Karpas-422 (cell line): ENCODE results near the gene FAM227B. TPM values are rescaled to one million over a fixed set of nuclear protein-coding genes. Genes with fewer than 3 reads are reported as not detected.

Experiments used
- DNase-seq: peaks from one replicate; pipeline ENCODE4 v3.0.0-alpha.2; 2015
- H2AFZ ChIP-seq: fragments of 200-600 bp; sonication (generic); 2 replicates; pipeline ENCODE4 v1.6.1; 2014; ENCODE audit warnings: antibody characterized with exemption, low read length, mixed read lengths
- H3K27ac ChIP-seq: fragments of 200-600 bp; sonication (generic); 2 replicates; pipeline ENCODE4 v1.5.1; 2014; ENCODE audit warnings: mild to moderate bottlenecking, low read length, moderate library complexity
- H3K27me3 ChIP-seq: fragments of 200-600 bp; sonication (generic); 2 replicates; pipeline ENCODE4 v1.6.1; 2014; ENCODE audit warnings: low read length, mixed read lengths
- H3K36me3 ChIP-seq: fragments of 200-600 bp; sonication (generic); 2 replicates; pipeline ENCODE4 v1.6.1; 2014; ENCODE audit warnings: low read length, mixed read lengths; ENCODE audit not compliant: insufficient read depth
- H3K4me1 ChIP-seq: fragments of 200-600 bp; sonication (generic); 2 replicates; pipeline ENCODE4 v1.6.1; 2014; ENCODE audit warnings: mild to moderate bottlenecking, low read length, mixed read lengths
- H3K4me2 ChIP-seq: fragments of 200-600 bp; sonication (generic); 2 replicates; pipeline ENCODE4 v1.6.1; 2014; ENCODE audit warnings: low read length, low read depth, mild to moderate bottlenecking; ENCODE audit not compliant: poor library complexity, severe bottlenecking
- H3K4me3 ChIP-seq: fragments of 200-600 bp; sonication (generic); 2 replicates; pipeline ENCODE4 v1.5.1; 2014; ENCODE audit warnings: mild to moderate bottlenecking, antibody characterized with exemption, low read length, mixed read lengths
- H3K79me2 ChIP-seq: fragments of 200-600 bp; sonication (generic); 2 replicates; pipeline ENCODE4 v1.6.1; 2014; ENCODE audit warnings: mild to moderate bottlenecking, low read length, mixed read lengths
- H3K9ac ChIP-seq: fragments of 200-600 bp; sonication (generic); 2 replicates; pipeline ENCODE4 v1.6.0; 2014; ENCODE audit warnings: low read length
- H3K9me2 ChIP-seq: fragments of 200-600 bp; sonication (generic), shearing (Covaris generic); replicated peaks from 2 replicates; pipeline ENCODE4 v1.6.0; 2014; ENCODE audit warnings: mild to moderate bottlenecking, low read length, moderate library complexity; ENCODE audit not compliant: insufficient read depth
- H3K9me3 ChIP-seq: fragments of 300-700, 200-600 bp; sonication (generic); 2 replicates; pipeline ENCODE4 v1.6.1; 2014; ENCODE audit warnings: low read length, mixed read lengths
- H4K20me1 ChIP-seq: fragments of 200-600 bp; sonication (generic); 2 replicates; pipeline ENCODE4 v1.6.1; 2014; ENCODE audit warnings: mild to moderate bottlenecking, antibody characterized with exemption, low read length, low read depth; ENCODE audit not compliant: insufficient read depth
- total RNA-seq: library from RNA; depleted of rRNA; stranded (reverse); fragments of >200 nt; shearing (Covaris generic); gene quantifications from 2 replicates; pipeline ENCODE4 v1.2.3, GENCODE V29; 2014; ENCODE audit warnings: low replicate concordance

FAM227B gene
- total RNA-seq, 1 experiment from 2014 or later: 4.4 TPM

DNA sequence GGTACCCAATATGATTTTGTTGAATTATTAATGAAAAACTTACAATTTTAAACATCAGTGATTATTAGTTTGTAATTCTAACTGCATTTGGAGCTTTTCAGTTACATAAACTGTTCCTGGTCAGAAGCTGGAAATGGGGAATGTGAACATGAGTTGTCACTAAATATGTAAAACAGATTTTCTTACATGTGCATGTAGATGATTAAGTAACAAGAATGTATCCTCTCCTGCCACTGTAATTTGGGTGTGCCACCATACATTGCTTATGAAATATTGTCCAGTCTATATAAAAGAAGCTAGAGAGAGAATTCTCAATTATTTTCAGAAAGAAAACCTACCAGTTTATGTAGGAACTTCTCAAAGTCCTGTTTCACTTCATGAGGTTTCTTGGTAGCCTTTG lies 289.2 kb downstream of the FAM227B start:
- Histone ChIP-seq H3K9me2 (no peaks in the 10 kb centered on the region), H3K79me2 (no peaks in the 10 kb centered on the region), H4K20me1 (no peaks in the 10 kb centered on the region), H3K9me3 (no peaks in the 10 kb centered on the region), H3K27me3 (no peaks in the 10 kb centered on the region), H3K4me3 (no peak overlapping the region), H3K9ac (no peak overlapping the region), H3K36me3 (no peaks in the 10 kb centered on the region), H3K4me2 (no peak overlapping the region), H2AFZ (no peak overlapping the region), H3K4me1 (no peaks in the 10 kb centered on the region), H3K27ac (no peak overlapping the region)
- no peak for DNase-seq

DNA sequence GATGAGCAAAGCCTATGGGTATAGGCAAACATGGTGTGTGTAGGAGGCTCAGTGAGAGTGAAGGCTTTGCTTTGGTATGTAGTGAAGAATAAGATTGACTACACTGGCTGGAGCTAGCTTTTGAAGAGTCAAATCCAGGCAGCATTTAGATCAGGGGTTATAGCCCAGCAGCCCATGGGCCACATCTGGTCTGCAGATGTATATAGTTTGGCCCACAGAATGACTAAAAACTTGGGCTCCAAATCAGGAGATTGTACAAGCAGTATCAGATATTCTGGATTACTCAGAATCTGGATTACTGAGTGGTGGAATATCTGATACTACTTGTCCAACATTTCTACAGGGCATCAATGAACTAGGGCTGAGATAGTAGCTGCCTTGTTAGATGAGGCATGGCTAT lies 290.5 kb downstream of the FAM227B start:
- H2AFZ ChIP-seq: no peak overlapping the region
- no peak overlapping the region for H3K27ac ChIP-seq
- no peak for DNase-seq
- no peaks in the 10 kb centered on the region for H3K79me2 ChIP-seq
- no peaks in the 10 kb centered on the region for H3K9me2 ChIP-seq
- H3K9ac ChIP-seq: no peak overlapping the region
- H3K27me3 ChIP-seq: no peaks in the 10 kb centered on the region
- no peak overlapping the region for H3K4me2 ChIP-seq
- H3K4me1 ChIP-seq: no peaks in the 10 kb centered on the region
- H3K4me3 ChIP-seq: no peak overlapping the region
- H3K36me3 ChIP-seq: no peaks in the 10 kb centered on the region
- no peaks in the 10 kb centered on the region for H4K20me1 ChIP-seq
- no peaks in the 10 kb centered on the region for H3K9me3 ChIP-seq

GRCh38 chr15:49328941-49329340 lies 291.7 kb downstream of the FAM227B start:
- H4K20me1 ChIP-seq: no peaks in the 10 kb centered on the region
- H2AFZ ChIP-seq: no peak overlapping the region
- H3K9me2 ChIP-seq: no peaks in the 10 kb centered on the region
- no peaks in the 10 kb centered on the region for H3K4me1 ChIP-seq
- no peaks in the 10 kb centered on the region for H3K79me2 ChIP-seq
- no peak overlapping the region for H3K4me2 ChIP-seq
- H3K9me3 ChIP-seq: no peaks in the 10 kb centered on the region
- H3K27ac ChIP-seq: no peak overlapping the region
- H3K9ac ChIP-seq: no peak overlapping the region
- no peak overlapping the region for H3K4me3 ChIP-seq
- no peak for DNase-seq
- no peaks in the 10 kb centered on the region for H3K27me3 ChIP-seq
- H3K36me3 ChIP-seq: no peaks in the 10 kb centered on the region

DNA sequence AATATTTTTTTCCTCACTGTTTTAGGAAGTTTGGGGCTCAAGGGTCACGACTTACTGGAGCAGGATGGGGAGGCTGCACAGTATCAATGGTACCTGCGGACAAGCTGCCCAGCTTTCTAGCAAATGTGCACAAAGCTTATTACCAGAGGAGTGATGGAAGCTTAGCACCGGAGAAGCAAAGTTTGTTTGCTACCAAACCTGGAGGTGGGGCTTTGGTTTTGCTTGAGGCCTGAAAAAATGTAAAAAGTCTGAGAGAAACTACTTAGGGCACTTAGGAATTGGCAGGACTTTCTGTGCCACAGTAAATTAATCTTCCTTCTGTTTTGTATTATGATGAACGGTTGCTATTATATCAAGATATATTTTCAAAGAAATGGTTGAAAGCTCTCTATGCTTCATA lies 292.7 kb downstream of the FAM227B start:
- Histone ChIP-seq H3K4me3 (no peak overlapping the region), H3K9ac (no peak overlapping the region), H3K79me2 (no peaks in the 10 kb centered on the region), H4K20me1 (no peaks in the 10 kb centered on the region), H3K9me3 (no peaks in the 10 kb centered on the region), H3K9me2 (no peaks in the 10 kb centered on the region), H3K27me3 (no peaks in the 10 kb centered on the region), H3K27ac (no peak overlapping the region), H3K4me1 (no peaks in the 10 kb centered on the region), H3K4me2 (no peak overlapping the region), H3K36me3 (no peaks in the 10 kb centered on the region), H2AFZ (no peak overlapping the region)
- no peak for DNase-seq

GRCh38 chr15:49323207-49323606 lies 297.4 kb downstream of the FAM227B start:
- Histone ChIP-seq H3K9ac (no peak overlapping the region), H3K9me3 (no peaks in the 10 kb centered on the region), H4K20me1 (no peaks in the 10 kb centered on the region), H3K9me2 (no peaks in the 10 kb centered on the region), H3K27ac (no peak overlapping the region), H3K79me2 (no peaks in the 10 kb centered on the region), H3K4me1 (no peaks in the 10 kb centered on the region), H3K4me2 (no peak overlapping the region), H3K27me3 (no peaks in the 10 kb centered on the region), H3K36me3 (no peaks in the 10 kb centered on the region), H2AFZ (no peak overlapping the region), H3K4me3 (no peak overlapping the region)
- DNase-seq: no peak

GRCh38 chr15:49320351-49320750 lies 300.3 kb downstream of the FAM227B start:
- Histone ChIP-seq H3K27ac (no peak overlapping the region), H3K9me3 (no peaks in the 10 kb centered on the region), H2AFZ (no peak overlapping the region), H3K79me2 (no peaks in the 10 kb centered on the region), H4K20me1 (no peaks in the 10 kb centered on the region), H3K36me3 (no peaks in the 10 kb centered on the region), H3K4me2 (no peak overlapping the region), H3K9ac (no peak overlapping the region), H3K9me2 (no peaks in the 10 kb centered on the region), H3K27me3 (no peaks in the 10 kb centered on the region), H3K4me3 (no peak overlapping the region), H3K4me1 (no peaks in the 10 kb centered on the region)
- no peak for DNase-seq

DNA sequence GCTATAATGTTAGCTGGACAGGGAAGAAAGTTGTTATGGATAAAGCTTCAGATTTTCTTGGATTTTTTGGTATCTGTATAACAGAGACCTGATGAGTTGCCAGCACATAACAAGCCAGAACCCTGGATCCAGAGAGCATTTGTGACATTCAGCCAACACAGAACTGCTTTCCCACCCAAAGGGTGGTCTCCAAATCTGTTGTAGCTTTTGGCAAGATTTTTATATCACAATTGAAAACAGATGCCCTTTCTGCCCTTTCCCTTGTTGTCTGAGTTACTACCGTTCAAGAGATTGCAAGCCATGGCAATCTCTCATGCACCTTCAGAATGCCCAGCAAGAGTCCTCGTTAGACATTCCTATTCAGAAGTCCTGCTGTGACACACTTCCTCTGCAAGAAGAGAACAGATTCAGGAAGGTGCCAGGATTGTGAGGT lies 305.2 kb downstream of the FAM227B start:
- no peaks in the 10 kb centered on the region for H3K79me2 ChIP-seq
- H3K9me3 ChIP-seq: no peaks in the 10 kb centered on the region
- no peak overlapping the region for H2AFZ ChIP-seq
- no peak overlapping the region for H3K4me2 ChIP-seq
- no peak overlapping the region for H3K27ac ChIP-seq
- H3K9ac ChIP-seq: no peak overlapping the region
- no peaks in the 10 kb centered on the region for H3K36me3 ChIP-seq
- H3K27me3 ChIP-seq: no peaks in the 10 kb centered on the region
- H4K20me1 ChIP-seq: no peaks in the 10 kb centered on the region
- 0 out of 2 replicates have a peak, but pooled peaks cover 2% of the 10 kb centered on the region for H3K4me1 ChIP-seq
- no peak overlapping the region for H3K4me3 ChIP-seq
- H3K9me2 ChIP-seq: no peaks in the 10 kb centered on the region
- DNase-seq: no peak

GRCh38 chr15:49314716-49315115 lies 305.9 kb downstream of the FAM227B start:
- H3K4me3 ChIP-seq: no peak overlapping the region
- no peaks in the 10 kb centered on the region for H3K9me2 ChIP-seq
- no peaks in the 10 kb centered on the region for H3K27me3 ChIP-seq
- no peaks in the 10 kb centered on the region for H4K20me1 ChIP-seq
- H3K79me2 ChIP-seq: 0 out of 2 replicates have a peak, but pooled peaks cover 2% of the 10 kb centered on the region
- no peak overlapping the region for H3K27ac ChIP-seq
- H3K9ac ChIP-seq: no peak overlapping the region
- no peak overlapping the region for H3K4me2 ChIP-seq
- H2AFZ ChIP-seq: no peak overlapping the region
- no peaks in the 10 kb centered on the region for H3K9me3 ChIP-seq
- H3K4me1 ChIP-seq: peaks cover 7% of the 10 kb centered on the region
- no peaks in the 10 kb centered on the region for H3K36me3 ChIP-seq
- no peak for DNase-seq

DNA sequence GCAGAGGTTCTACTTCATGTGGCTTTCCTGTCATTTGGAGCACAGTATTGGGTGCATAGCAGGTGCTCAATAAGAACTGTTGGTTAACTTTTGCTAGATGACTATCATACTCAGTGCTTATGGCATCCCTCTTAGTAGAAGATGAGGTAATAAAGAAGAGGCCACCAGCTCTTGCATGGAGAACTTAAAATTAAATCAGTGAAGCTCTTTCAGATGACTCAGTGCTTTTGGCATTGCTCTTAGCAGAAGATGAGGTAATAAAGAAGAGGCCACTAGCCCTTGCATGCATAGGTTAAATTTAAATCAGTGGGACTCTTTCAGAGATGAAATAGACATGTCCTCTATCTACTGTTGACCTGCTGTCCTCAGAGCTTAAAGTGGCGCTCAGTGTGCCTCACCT lies 307.0 kb downstream of the FAM227B start:
- Histone ChIP-seq H2AFZ (no peak overlapping the region), H3K4me2 (no peak overlapping the region), H3K9ac (no peak overlapping the region), H3K9me3 (no peaks in the 10 kb centered on the region), H3K79me2 (0 out of 2 replicates have a peak, but pooled peaks cover 2% of the 10 kb centered on the region), H3K9me2 (no peaks in the 10 kb centered on the region), H3K36me3 (no peaks in the 10 kb centered on the region), H3K4me1 (peaks cover 7% of the 10 kb centered on the region), H4K20me1 (no peaks in the 10 kb centered on the region), H3K27me3 (no peaks in the 10 kb centered on the region), H3K4me3 (no peak overlapping the region), H3K27ac (no peak overlapping the region)
- DNase-seq: no peak
